Measurements from ENCODE around the gene AIF1.

DNA sequence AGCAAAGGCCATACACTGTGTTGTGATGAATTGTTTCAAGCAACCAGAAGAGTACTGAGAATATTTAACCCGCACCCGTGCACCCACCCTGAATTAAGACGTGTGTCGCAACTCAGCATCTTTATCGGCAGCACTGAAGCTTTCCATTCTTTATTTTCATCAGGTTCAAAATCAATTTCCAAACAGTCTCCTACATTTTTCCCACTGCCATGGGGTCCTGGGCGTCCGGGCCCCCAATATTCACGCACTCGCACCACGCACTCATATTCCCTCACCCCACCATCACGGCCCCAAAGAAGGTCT, 34.6 kb upstream of the AIF1 start:
- TF ChIP-seq, protein P1, sequence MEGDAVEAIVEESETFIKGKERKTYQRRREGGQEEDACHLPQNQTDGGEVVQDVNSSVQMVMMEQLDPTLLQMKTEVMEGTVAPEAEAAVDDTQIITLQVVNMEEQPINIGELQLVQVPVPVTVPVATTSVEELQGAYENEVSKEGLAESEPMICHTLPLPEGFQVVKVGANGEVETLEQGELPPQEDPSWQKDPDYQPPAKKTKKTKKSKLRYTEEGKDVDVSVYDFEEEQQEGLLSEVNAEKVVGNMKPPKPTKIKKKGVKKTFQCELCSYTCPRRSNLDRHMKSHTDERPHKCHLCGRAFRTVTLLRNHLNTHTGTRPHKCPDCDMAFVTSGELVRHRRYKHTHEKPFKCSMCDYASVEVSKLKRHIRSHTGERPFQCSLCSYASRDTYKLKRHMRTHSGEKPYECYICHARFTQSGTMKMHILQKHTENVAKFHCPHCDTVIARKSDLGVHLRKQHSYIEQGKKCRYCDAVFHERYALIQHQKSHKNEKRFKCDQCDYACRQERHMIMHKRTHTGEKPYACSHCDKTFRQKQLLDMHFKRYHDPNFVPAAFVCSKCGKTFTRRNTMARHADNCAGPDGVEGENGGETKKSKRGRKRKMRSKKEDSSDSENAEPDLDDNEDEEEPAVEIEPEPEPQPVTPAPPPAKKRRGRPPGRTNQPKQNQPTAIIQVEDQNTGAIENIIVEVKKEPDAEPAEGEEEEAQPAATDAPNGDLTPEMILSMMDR (conservative IDR thresholded peaks at IDR 0.05; ENCODE audit: low read length), result no peak
- TF ChIP-seq EZH2phosphoT487 (IDR thresholded peaks at IDR 0.05; ENCODE audit: borderline replicate concordance, low read depth, low read length), result no peak

All from OCI-LY7 (cell line).